OCI-LY3 (cell line): ENCODE measurements around the gene LINGO3.

Experiments
- CTCF ChIP-seq: fragments of 200-600, 300-600 bp; sonication (generic); IDR thresholded peaks from 2 replicates; pipeline ENCODE4 v1.5.1; 2014; ENCODE audit warnings: antibody characterized with exemption, low read length, low read depth
- EZH2phosphoT487 ChIP-seq: fragments of 200-600 bp; shearing (Covaris generic); IDR thresholded peaks from 2 replicates; pipeline ENCODE4 v1.6.1; 2018; ENCODE audit warnings: antibody characterized with exemption, mixed run types, low read depth

GRCh38 chr19:2268861-2269243 lies 39.1 kb downstream of the LINGO3 start:
- TF ChIP-seq CTCF (no peak), EZH2phosphoT487 (no peak)
